GOT3 (cell line): ENCODE results near the gene TAOK1.
"Not testable (repeated sequence)": the region's sequence is repeated elsewhere in the genome, so short reads cannot be mapped to it uniquely, and the experiment has no call there.

ENCODE experiments used
- DNase-seq: peaks from one replicate; lab custom pipeline; 2025; ENCODE audit warnings: mixed read lengths; lab: John Stamatoyannopoulos, UW

Gene TAOK1

DNA sequence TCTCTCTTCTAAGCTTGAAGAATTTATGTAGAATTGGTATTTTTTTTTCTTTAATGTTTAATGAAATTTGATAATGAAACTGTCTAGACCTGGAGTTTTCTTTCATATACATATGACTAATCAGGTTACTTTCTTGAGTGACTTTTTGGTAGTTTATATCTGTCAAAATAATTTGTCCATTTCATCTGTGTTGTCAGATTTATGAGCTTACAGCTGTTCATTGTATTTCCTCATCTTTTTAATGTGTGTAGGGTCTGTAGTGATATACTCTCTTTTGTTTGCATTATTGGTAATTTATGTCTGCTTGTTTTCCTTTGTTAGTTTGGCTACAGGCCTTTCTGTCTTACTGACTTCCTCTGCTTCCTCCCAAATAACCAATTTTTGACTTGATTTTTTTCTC lies 55.7 kb downstream of the TAOK1 start:
- no peak for DNase-seq

DNA sequence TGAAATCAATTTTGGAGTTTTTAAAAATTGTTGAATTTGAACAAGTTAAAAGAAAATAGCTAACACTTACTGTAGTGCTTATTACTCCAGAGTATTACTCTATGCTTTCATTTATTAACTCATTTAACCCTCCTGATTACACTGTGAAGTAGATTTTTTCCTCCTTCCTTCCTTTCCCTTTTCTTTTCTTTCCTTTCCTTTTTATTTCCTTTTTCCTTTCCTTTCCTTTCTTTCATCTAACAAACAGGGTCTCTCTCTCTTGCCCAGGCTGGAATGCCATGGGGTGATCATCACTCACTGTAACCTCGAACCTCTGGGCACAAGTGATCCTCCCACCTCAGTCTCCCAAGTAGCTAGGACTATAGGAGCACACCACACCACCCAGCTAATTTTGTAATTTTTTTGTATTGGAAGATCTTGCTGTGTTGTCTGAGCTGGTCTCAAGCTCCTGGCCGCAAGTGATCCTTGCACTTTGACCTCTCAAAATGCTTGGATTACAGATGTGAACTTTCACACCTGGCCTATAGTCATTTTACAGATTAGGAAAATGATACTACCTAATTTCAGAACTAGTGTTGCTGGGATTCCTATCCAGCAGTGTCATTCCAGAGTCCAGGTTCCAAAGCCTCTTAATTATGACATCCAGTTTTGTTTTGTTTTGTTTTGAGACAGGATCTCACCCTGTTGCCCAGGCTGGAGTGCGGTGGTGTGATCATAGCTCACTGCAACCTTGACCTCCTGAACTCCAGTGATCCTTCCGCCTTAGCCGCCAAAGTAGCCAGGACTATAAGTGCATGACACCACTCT lies 59.9 kb downstream of the TAOK1 start:
- DNase-seq = no peak

GRCh38 chr17:29451121-29451742 lies 61.1 kb downstream of the TAOK1 start:
- no peak for DNase-seq

GRCh38 chr17:29458066-29458465 lies 67.9 kb downstream of the TAOK1 start:
- no peak for DNase-seq

DNA sequence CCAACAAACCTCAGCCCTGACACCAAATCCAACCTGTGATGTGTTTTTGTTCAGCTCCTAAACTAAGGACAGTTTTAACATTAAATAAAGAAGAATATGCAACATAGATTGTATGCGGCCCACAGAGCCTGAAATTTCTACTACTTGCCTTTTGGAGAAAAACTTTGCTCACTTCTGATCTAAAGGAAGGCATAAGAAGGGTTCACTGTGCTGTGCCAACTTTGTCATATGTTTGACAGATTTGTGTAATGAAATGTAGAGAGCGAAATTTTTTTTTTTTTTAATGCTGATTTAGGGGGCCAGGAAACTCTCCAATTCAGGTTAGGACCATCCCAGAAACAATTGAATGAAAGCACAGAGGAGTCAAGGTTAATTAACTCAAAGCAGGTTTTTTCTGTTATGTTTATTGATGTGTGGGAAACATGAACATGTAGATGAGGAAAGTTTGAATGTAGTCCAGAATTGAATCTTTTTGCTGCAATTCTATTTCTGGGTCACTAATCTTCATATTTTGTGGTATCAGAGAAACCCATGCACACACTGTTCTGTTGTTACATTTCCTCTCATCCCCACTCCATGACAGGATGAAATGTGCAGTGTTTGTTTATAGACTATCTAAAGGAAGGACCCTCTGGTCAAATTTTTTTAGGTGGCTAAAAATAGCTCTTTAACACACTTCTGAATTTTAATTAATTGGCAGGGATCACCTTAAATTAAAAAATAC lies 71.5 kb downstream of the TAOK1 start:
- no peak for DNase-seq

DNA sequence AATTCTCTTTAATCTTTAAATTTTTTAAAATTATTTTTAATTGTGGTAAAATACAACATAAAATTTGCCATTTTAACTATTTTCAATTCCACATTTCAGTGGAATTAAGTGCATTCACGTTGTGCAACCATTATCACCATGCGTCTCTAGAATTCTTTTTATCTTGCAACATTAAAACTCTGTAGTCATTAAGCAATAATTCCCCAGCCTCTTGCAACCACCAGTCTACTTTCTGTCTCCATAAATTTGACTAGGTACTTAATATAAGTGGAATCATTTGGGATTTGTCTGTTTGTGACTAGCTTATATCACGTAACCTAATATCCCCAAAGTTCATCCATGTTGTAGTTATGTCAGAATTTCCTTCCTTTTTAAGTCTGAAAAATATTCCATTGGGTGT lies 79.1 kb downstream of the TAOK1 start:
- no peak for DNase-seq

DNA sequence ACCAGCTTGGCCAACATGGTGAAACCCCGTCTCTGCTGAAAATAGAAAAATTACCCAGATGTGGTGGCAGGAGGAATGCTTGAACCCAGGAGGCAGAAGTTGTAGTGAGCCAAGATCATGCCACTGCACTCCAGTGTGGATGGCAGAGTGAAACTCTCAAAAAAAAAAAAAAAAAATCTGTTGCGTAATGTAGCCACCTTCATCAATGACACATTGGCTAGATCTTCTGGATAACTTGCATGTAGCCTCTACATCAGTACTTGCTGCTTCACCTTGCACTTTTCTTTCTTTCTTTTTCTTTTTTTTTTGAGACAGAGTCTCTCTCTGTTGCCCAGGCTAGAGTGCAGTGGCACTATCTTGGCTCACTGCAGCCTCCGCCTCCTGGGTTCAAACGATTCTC lies 83.3 kb downstream of the TAOK1 start:
- DNase-seq = not testable (repeated sequence)

GRCh38 chr17:29474297-29474696 lies 84.1 kb downstream of the TAOK1 start:
- no peak for DNase-seq

DNA sequence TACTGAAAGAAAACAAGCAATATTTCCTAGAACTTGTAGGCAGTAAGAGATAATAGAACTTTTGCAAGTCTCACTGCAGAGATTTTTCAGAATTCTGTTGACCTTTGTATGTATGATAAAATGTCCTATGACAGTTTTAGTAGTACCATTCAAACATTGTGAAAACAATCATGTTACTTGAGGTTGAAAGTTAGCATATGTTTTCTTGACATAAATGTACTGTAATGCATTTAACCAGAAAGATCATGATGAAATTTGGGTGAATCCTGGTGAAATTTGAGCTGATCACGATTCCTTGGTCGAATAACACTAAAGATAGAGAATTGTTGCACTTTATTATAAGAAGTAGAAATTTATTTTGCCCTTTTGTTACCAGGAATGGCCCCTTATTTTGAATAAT lies 85.7 kb downstream of the TAOK1 start:
- no peak for DNase-seq

DNA sequence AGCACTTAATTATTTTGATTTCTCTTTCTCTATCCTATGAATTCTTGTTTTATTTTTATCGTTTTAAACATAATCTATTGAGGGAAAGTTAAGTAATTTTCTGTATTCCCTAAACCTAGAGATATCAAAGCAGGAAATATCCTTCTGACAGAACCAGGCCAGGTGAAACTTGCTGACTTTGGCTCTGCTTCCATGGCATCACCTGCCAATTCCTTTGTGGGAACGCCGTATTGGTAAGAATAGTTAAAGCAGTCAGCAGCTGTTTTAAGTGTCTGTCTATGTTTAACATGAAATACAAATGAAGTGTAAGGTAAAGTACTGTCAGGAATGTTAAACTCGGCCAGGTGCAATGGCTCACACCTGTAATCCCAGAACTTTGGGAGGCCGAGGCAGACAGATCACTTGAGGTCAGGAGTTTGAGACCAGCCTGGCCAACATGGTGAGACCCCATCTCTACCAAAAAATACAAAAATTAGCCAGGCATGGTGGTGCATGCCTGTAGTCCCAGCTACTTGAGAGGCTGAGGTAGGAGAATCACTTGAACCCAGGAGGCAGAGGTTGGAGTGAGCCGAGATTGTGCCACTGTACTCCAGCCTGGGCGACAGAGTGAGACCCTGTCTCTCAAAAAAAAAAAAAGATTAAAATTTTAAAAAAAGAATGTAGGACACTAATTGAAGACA lies 90.2 kb downstream of the TAOK1 start:
- not testable (repeated sequence) for DNase-seq

DNA sequence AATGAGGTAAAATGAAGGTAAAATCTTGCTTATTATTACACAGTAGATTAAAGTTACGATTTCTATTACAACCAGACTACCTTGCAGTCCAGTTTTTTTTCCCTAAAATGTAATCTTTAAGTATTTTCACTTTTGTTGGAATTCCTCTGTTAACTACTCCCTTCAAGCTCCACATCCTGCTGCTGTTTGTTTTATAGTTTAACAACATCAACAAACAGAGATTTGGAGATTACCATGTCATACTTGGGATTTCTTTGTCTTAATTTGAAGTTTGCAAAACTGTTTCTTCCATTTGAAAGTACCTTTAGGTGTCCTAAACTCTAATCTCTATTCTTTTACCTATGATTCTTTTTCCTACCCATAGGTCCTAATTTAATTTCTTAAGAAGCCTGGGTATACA lies 93.3 kb downstream of the TAOK1 start:
- DNase-seq = no peak

DNA sequence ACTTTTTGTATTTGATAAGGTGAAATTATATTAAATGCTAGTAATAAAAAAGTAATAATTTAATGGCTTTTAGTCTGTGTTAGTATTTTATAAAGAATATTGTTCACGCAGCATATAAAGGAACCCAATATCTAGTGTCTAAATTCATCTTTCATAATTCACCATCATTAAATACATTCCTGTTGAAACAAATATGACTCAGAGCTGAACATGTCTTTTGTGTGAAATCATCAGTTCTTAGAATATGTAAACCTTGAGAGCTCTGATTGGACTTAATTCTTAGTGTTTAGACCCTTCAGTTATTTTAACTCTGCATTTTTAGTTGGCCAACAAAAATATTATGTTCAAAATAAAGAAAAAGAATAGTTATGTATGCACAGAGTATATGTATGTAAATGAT lies 104.8 kb downstream of the TAOK1 start:
- no peak for DNase-seq

DNA sequence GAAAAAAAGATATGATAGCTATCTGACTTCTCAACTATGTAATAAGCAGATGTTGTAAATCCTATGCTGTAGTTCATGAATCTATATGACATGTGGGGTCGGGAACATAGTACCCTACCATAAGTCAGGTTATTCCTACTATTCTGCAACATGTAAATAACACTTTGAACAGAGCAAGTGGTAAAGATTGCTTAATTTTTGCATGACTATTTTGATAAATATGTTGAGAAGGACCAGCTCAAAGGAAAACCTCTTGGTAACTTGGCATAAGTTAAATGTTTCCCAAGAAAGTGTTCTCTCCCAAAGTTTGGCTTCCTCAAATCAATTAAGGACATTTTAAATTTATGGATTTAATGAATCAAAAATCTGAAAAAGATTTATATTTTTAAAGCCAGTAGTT lies 114.5 kb downstream of the TAOK1 start:
- DNase-seq = no peak

DNA sequence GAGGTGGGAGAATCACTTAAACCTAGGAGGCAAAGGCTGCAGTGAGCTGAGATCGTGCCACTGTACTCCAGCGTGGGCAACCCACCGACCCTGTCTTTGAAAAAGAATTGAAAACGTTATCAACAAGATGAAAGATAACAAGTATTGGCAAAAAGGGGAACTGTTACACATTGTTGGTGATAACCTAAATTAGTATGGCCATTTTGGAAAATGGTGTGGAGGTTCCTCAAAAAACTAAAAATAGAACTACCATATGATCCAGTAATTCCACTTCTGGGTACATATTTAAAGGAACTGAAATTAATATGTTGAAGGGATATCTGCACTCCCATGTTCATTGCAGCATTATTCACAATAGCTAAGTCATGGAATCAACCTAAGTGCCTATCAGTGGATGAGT lies 115.7 kb downstream of the TAOK1 start:
- no peak for DNase-seq

GRCh38 chr17:29510953-29511352 lies 120.8 kb downstream of the TAOK1 start:
- no peak for DNase-seq

DNA sequence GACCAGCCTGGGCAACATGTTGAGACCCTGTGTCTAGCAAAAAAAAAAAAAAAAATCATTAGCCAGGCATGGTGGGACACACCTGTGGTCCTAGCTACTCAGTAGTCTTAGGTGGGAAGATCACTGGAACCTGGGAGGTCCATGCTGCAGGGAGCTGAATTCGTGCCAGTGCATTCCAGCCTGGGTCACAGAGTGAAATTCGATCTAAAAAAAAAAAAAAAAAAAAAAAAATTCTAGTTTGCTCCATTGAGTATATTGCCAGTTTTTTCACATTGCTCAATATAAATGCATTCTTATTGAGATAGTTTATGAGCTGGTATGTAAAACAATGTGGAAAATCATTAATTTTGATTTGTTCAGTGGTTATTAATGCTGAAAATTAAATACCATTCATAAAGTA lies 124.6 kb downstream of the TAOK1 start:
- no peak for DNase-seq

DNA sequence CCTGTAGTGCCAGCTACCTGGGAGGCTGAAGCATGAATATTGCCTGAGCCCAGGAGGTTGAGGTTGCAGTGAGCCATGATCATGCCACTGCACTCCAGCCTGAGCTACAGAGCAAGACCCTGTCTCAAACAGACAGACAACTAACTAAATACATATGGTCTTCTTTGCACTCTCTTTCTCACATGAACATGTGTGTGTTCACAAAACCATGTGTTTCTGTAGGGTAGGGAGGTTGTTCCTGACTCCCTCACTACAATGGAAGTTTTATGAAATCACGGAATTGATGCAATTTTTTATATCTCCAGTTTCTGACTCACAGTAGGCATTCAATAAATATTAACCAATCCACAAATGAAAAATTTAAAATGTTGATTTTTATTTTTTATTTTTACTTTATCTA lies 128.2 kb downstream of the TAOK1 start:
- DNase-seq = no peak

- DNase-seq = no peak
These were observed 134.5 kb downstream of the TAOK1 start for GRCh38 chr17:29524692-29525091.

GRCh38 chr17:29526322-29526721 lies 136.2 kb downstream of the TAOK1 start:
- DNase-seq = no peak

GRCh38 chr17:29533976-29534375 lies 143.8 kb downstream of the TAOK1 start:
- no peak for DNase-seq

GRCh38 chr17:29544066-29544465 lies 153.9 kb downstream of the TAOK1 start:
- DNase-seq = no peak

DNA sequence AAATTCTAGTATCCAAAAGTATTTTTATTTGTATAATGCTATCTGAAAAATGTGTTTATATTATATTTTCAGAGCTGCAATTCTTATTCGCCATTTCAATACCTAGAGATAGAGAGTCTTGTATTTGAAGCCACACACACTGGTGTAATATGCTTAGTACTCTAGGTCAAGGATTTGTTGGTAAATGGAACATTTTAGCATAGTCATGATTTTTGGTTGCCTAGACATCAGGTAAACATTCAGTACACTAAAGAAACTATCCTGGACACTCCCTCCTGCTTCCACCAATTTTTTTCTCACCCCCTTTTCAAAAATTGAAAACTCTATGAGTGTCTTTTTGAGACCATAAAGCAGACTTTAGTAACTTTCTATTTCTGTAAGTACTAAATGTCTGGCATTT lies 155.9 kb downstream of the TAOK1 start:
- DNase-seq = no peak

- no peak for DNase-seq
These were observed 156.7 kb downstream of the TAOK1 start for GRCh38 chr17:29546830-29547229.
